ENCODE data around the gene FKBP5.
"Not testable (repeated sequence)": the region's sequence is repeated elsewhere in the genome, so short reads cannot be mapped to it uniquely, and the experiment has no call there.

Gene FKBP5

DNA sequence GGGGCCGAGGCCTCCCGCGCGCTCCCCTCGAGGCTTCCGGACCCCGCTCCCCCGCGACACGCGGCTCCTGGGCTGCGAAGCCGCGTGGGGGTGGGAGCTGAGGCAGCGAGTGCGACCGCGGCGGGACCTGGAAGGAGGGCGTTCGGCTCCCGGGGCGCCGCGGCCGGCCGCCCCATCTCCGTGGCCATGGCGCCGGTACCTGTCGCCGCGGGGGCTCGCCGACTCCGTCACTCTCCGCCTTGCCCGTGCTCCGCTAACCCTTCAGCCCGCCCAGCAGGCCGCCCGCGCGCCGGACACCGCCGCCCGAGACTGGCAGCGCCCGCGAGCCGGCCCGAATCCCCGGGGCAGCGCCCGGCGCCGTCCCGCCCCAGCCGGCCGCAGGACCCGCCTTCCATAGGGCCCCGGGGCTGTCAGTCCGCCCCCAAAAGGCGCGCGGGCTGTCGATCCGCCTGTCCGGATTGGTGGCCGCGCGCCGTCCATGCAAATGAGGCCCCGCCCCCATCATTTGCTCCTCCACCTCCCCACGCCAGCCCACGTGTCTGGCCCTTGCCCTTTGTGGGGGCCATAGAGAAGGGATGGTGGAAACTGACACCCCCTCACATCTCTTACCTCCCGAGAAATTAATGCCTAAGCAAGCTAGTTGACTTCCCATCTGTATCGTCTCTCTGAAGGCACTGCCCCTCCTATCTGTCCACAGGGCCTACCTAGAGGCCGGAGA lies at the start of gene FKBP5:
Gene FKBP5 (minus strand): TSS at position 311 of the 718 bp plus-strand sequence. CDS start 46,091 bp downstream, outside the sequence.
- DNase-seq: peak; percentile 93

DNA sequence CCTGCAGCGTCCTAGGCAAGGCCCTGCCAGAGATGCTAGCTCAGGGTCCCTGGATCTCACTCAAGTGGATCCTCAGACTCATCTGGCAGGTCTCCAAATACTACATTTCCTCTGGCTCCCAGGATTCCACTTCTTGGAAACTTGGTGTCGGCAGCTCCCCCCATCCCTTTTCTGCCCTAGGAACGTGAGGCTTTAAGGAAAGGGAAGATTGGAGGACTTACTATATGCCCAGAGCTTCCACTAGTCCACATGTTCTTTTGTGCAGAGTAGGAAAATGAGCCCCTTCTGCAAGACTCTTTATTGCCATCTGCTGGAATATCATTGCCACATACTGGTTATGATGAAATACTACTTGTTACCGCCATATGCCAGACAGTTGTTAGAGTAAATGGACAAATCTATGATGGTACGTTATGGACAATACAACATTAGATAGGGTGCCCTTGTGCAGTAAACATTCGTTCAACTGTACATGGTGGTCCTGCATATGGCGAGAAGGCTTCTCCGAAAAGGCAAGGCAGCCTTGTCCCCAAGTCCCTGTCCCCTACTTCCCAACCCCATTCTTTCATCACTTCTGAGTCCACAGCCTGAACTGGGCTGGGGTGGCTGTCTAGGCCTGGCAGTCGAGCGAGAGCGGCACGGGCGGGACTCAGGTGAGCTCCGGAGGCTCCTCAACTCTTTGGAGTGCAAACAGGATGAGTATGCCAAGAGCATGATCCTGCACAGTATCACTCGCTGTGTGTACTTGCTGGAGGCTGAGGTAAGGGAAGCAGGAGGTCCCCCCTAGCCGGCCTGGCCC lies 48.9 kb upstream of the FKBP5 start:
- DNase-seq: no peak

DNA sequence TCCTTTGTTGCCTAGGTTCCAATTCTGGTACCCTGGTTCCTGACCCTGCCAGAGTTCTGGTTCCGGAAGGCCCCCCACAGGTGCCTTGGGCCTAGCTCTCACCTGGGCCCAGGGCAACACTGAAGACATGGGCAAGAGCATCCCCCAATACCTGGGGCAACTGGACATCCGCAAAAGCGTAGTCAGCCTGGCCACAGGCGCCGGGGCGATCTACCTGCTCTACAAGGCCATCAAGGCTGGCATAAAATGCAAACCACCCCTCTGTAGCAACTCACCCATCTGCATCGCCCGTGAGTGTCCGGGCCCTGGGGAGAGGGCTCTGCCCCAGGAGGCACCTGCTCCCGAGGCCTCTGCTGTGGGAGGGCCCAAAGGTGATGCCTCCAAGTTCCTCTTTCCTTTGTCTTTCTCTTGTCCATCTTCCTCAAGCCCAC lies 48.3 kb upstream of the FKBP5 start, which contains the start of gene ARMC12:
Gene ARMC12 (plus strand): TSS at position 51 of the 431 bp plus-strand sequence. CDS start 77 bp downstream, at position 128.
- DNase-seq: no peak

DNA sequence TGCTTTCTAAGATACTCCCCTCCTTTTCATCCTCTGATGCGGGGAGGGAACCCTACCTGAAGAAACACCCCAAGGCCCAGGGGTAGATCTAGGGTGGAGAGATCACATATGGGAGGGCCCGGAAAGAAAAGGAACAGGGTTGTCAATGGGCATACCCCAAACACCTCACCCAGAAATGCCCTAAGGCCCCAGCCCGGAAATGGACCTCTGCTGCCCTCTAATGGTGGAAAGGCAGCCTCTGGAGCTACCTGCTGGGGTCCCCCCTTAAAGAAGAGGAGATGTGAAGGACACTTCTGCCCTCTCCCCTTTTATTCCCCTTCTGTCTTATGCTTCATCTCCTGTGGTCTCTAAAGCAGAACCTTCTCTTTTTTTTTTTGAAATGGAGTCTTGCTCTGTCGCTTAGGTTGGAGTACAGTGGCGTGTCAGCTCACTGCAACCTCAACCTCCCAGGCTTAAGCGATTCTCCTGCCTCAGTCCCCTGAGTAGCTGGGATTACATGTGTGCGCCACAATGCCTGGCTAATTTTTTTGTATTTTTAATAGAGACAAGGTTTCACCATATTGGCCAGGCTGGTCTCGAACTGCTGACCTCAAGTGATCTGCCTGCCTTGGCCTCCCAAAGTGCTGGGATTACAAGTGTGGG lies 47.7 kb upstream of the FKBP5 start:
- peak; percentile 91 for DNase-seq

DNA sequence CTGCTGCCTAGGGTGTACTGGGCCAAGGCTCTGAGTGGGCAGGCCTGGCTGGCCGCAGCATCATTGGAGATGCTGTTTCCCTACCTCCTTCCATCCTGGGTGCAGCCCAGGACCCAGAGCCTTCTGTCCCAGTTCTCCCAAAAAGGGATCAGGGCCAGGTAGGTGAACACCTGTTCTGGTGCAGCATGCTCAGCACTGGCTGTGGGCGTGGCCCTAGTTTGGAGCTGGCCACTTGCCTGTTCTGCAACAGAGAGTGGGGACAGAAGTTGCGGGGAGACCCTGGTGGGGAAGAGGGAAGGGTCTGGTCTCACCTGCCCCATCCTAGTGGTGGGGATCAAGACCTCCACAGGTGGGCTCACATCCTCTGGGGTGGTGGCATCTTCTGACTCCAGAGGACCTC lies 46.7 kb upstream of the FKBP5 start:
- DNase-seq: no peak

DNA sequence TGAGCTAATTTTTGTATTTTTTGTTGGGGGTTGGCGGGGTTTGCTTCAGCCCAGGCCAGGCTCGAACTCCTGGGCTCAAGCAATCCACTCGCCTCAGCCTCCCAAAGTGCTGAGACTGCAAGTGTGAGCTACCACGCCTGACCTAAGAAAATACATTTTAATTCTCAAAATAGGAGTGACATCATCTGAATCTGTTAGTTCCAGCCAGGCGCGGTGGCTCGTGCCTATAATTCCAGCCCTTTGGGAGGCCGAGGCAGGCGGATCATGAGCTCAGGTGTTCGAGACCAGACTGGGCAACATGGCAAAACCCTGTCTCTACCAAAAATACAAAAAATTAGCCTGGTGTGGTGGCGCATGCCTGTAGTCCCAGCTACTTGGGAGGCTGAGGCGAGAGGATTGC lies 45.6 kb upstream of the FKBP5 start:
- DNase-seq: not testable (repeated sequence)

DNA sequence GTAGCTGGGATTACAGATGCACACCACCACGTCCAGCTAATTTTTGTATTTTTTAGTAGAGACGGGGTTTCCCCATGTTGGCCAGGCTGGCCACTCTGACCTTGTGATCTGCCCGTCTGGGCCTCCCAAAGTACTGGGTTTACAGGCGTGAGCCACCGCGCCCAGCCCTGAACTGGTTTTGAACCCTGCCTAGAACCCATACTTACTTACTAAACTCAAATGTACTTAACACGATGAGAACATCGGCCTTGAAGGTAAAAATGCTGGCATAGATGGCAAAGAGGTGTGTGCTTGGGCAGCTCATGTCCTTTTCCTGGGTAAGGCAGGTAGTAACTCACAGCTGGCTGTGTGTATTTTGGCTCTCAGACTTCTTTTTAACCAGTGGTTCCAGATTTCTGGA lies 44.9 kb upstream of the FKBP5 start:
- no peak for DNase-seq

DNA sequence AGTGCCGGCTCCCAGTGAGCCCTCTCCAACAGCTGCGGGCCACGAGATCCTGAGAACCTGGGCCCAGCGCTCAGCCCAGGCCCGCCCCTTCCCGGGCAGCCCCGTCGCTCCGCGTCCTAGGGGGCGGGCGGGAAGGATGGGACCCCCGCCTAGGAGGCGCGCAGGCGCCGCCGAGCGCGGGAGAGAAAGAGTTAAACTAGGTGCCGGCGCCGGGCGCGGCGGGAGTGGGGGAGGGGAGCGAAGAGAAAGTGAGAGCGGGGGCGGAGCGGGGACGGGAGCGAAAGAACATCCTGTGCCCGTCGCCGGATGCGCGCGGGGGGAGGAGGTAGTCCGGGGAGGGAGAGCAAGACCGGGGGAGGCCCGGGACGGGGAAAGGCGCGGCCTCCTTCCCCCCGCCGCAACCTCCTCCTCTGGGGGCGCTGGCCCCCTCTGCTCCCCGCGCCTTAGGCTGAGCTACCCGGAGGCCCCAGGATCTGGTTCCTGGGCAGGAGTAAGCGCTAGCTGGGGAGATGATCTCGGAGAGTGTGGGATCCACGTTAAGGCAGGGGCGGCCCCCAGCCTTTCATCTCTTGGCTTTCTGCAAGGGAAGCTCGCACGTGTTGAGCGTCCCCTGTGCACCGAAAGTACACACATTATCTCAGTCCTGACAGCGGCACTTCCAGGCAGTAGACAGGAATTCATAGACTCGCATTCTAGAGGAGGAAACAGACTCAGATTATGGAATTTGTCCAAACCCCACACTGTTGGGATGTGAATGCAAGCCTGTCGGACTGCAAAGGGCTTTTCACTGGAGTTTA lies 43.2 kb upstream of the FKBP5 start:
- DNase-seq: peak; percentile 97

DNA sequence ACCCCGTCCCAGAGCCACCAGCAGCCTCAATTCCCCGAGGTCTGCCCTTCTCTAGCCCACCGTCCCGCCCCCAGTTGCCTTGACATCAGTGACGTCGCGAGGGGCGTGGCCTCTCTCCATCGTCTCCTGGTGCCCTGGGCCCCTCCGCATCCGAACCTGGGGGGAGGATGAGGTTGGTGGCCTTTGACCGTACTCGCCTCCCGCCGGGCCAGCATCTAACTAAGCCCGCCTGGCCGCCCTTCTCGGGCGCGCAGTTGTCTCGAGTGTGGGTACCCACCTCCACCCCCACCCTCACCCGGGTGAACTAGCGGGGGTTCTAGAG lies 42.7 kb upstream of the FKBP5 start:
- peak; percentile 99 for DNase-seq

DNA sequence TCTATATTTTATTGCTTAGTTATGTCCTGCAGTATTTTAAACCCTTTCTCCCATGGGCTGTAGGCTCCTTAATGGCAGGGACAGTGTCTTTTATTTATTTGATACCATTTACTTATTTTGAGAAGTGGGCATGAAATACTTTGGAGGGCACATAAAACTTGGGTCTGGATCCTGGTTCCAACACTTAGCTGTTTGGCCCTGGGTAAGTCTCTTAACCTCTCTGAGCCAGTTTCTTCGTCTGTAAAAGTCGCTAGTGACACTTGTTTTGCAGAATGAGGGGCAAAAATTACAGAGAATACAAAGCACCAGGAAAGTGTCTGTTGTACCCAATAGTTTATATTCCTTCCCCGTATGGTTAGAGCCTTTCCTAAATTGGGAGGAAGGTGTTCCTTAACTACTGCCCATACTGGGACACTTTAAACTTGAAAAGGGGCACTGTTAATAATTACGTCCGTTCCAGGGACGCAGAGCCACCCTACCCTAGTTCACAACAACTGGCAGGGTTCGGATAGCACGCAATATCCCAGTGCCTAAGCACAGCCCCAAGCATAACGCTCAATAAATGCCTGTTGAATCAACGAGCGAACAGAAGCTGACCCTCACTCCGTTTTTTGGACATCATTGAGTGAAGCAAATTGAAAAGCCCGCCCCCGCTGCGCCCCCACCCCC lies 42.2 kb upstream of the FKBP5 start:
- DNase-seq: no peak

DNA sequence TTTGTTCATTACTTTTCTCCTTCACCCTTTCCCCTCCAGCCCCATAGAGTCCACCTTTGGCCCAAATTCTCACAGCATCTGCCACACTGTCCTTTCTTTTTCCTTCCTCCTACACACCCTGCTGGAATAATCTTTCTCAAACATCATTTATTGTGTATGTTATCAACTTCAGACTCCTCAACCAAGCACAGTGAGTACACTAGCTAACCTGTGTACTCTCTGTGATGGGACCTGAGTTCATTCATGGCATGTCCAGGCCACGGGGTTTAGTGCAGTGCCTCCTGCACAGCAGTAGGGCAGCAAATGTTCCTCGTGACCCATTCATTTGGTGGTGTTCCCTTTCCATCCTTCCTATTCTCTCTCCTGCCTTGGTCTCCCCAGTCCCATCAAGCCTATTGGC lies 41.0 kb upstream of the FKBP5 start:
- DNase-seq: no peak

DNA sequence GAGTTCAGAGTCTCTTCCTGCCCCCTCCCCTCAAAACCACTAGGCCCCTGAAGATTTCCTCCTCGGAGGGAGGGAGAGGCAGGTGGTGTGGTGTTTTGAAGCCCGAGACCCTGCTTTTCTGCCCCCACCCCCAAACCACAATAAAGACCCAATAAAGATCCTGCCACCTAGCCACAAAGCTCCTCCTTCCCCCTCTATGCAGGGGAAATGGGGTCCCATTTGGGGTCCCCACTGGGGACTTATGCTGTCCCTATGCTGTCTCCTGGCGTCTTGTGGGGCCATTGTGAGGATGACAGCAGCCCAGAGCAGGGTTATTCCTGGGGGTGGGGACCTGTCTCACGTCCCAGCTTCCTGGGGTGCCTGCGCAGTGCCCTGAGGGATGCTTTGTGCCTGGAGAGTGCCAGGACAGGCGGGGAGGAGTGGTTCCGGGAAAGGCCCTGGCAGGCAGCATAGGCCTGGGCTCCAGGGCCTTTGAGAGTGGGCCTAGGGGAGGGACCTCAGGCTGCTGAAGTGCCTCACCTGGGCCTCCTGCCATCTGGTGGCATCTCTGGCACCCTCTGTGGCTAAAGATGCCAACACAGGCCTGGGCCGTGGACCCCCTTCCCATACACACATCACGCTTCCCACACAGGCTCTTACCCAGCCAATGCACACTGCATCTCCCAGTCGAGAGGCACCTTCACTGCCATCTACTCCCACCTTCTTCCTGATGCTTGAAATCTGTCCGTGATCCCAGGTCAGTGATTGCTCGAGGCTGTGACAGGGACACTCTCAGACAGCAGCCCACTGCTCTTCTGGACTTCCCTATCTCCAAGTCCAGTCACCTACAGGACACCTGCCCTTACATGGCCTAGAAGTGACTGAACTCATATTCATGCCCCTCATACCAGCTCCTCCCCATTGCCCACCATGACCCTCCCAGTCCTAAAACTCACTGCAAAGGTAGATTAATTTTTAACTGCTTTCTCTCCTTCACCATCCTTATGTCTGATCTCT lies 40.3 kb upstream of the FKBP5 start:
- DNase-seq: no peak

DNA sequence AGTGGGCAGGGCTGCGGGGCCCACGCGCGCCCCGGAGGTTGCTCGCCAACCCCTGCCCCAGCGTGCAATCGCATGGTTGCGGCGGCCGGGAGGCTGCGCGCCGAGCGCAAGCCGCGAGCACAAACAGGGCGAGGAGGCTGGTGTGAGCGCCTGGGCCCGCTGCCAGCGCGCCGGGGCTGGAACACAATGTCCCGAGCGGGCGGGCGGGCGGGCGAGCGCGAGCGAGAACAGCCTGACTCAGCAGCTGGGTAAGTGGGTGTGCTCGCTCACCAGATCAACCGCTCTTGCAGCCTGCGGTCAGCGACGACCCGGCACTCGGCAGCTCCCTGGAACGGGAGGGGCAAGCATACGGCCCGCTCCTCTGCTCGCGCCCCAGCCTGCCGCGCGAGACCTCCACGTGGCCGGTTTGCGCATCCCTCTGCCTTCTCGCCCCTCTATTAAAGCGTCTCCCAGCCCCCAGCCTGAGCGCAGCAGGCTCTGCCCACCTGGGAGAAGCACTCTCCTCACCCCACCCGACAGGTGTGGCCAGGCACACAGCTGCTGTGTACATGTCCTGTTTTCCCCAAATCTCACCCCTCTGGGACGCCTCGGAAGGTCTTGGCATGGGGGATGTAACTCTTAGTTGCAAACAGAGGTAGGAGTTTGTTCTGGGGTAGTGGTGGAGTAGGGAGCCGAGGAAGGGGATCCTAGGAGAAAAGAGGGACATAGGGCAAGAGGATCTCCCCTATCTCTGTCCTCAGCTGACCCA lies 39.4 kb upstream of the FKBP5 start:
- peak; percentile 92 for DNase-seq

DNA sequence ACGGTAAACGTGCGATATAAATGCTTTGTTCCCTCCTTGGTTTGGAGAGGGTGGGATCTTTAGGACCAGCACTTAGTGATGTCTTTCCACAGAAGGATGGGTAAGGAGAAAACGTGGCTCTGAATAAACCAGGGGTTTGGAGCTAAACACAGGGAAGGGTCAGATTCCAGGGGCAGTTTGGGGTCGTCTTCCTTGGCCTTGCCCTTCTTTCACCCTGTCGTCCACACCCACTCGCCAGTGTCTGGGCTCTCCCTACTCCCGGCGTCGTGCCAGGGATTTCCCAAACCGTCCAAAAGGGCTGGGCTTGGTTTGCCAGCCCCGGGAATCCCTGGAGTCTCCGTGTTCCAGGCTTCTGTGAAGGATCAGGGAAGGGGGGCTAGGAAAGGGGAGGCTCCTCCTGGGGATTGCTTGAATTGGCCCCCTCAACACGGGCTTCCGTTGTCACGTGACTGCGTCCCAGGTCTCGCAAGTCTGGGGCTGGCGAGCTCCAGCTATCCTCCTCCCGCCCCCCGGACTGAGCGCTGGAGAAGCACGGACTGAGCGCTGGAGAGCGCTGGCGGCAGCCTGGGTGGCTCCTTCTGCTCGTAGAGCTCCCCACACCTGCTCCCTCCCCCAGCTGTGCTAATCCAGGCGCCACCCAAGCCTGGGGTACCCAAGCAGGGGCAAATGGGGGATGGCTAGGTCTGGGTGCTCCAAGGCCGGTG lies 38.7 kb upstream of the FKBP5 start:
- DNase-seq: no peak

DNA sequence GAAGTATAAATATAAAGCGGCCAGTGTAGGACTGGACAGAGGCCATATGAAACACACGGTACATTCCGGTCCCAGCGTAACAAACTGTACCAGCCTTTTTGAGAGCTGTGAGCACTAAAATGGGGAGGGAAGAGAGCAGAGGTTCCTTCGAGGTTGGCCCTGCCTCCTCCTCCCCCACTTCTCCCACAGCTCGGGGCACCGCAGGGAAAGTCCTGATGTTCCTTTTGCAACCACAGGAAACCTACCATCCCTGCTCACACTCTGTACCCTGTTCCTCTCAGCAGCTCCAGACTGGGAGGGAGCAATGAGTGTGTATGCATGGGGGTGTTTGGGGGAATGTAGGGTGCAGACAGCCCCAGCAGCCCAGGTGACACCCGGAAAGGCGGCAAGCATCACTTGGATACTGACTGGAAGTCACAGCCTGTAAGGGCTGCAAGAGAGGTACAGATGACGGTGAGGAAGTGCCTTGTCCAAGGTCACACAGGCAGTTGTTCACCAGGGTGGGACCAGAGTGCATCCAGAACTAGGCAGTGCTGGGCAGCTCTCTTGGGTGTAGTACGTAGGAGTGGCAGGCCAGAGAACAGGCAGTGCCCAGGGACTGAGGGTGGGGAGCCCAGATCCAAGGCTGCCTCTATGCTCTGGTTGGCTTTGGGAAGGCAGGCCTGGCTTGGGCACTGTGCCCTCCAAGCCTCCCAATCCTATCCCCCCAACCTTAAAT lies 37.2 kb upstream of the FKBP5 start:
- no peak for DNase-seq

DNA sequence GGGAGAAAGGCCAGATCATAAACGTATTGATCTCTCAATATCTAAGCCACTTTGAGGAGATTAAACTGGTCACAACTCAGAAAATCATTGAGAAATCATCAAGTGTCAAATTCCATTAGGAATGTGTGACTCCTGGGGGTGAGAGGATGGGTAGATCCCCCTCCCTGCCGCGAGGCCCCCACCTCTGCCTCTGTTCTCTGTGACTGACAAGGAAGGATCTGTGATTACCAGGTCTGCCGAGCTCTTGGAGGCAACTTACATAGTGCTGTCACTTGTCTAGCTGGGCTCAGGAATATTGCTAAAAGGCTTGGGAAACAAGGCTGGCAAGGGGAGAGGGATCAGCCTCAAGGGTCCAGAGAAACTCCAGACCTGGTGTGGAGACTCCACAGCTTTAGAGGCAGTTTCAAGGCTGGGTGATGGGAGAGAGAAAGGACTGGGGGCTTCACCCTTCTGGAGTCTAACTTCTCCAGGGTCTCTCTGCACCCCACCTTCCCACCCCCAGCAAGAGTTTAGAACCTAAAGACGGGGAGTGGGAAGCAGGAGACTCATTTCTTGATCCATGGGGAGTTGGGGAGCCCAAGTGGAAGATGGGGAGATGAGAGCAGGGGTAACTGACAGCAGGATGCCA lies 36.5 kb upstream of the FKBP5 start:
- DNase-seq: no peak

DNA sequence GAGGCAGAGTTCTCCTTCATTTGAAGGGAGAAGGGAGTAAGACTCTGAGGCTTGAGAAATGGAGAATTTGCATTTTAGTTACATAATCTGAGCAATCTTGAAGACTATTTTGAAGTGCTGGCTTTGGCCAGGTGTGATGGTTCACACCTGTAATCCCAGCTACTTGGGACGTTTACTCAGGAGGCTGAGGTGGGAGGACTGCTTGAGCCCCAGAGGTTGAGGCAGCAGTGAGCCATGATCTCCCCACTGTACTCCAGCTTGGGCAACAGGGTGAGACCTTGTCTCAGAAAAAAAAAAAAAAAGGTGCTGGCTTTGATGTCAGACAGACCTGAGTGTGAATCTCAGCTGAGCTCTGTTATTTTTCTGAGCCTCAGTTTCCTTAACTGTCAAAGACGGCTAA lies 35.8 kb upstream of the FKBP5 start:
- DNase-seq: no peak

DNA sequence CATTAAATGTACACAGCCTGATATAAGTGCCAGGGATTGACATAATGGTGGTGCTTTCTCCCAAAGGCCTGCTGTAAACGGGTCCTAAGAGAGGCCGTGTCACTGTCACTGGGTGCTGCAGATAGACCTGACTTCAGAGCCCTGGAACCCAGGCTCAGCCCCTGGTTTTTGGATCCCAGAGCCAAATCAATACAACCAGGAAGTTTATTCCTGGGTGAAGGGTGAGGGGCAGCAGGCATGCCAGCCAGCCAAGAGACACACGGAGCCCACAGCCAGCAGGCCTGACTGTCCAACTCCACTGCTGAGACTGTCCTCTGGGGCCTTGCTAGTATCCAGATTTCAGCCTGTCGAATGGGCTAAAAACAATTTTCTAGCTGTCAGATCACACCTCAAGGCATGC lies 35.3 kb upstream of the FKBP5 start:
- no peak for DNase-seq

DNA sequence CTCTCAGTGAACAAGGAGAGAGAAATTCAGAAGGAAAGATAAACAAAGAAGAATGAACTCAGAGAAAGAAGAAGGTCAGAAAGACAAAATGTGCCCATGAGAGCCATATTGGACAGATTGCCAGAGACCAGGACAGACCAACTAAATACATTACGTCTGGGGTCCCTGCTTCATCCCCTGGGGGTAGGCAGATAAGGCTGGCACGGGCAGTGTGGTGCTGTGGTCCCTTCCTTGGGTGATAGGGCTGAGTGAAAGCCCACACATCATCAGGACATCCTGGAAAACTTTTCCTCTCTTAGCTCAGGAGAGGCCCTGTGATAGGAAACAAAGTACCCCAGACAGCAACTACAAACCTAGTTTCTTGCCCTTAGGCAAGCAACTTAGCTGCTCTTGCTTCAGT lies 34.9 kb upstream of the FKBP5 start:
- no peak for DNase-seq

Data from activated CD8-positive, alpha-beta memory T cell treated with anti-CD3 and anti-CD28 coated beads, Interleukin-2, amount 50 U/mL, for 48 hours (primary cell).